Mesenteric fat pad (tissue), 1 donor: ENCODE data around the gene UNC13B. TPM values are rescaled to one million over a fixed set of nuclear protein-coding genes. Genes with fewer than 3 reads are reported as not detected.
"Not testable (repeated sequence)": the region's sequence is repeated elsewhere in the genome, so short reads cannot be mapped to it uniquely, and the experiment has no call there.

Experiments
- DNase-seq: peaks from one replicate; pipeline ENCODE4 v3.0.0-alpha.2; 2020; ENCODE audit warnings: low spot score
- total RNA-seq: library from RNA; stranded (reverse); fragmentation: NEBNext Ultra II Directional; extraction: Animal tissue kit (Norgen Biotek cat#: 25700); gene quantifications from one replicate; pipeline ENCODE4 v1.2.1, GENCODE V29; 2021
- donor health status: DM: yes; HTN: yes; CAD: no.

UNC13B gene
- total RNA-seq, 1 donor from 2014 or later = 29.0 TPM

DNA sequence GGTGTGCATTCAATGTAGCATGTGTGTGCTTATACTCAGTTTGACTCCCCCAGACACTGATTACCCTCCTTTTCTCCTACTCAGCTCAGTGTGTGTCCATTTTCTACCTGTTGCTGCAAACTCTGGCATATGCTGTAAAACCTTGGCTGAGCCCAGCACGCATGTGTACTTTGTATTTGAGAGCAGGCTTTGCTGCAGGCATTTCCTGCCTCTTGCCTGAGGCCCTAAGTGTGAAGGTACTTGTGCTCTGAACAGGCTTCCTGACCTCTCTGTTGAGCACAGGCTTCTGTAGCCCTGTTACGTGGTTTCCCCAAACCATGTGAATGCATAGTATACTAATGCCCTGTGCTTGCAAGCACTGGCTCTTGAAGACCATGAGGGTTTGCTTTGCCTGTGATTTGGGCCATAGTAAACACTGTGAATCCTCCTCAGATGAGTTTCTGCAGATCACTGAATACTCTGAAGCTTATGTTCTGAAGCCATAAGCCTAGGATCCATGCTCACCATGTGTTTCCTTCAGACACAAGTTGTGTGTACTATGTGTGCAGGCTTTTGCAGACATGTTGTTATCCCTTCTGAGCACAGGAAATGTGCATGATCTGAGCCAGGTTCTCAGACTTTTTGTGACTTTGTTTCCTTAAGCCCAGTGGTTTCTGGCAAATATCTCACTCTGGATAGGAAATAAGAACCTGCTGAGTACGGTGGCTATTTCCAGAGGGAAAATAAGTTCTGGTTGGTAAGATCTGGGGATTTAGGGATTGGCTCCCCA lies 203.2 kb downstream of the UNC13B start:
- DNase-seq = no peak

DNA sequence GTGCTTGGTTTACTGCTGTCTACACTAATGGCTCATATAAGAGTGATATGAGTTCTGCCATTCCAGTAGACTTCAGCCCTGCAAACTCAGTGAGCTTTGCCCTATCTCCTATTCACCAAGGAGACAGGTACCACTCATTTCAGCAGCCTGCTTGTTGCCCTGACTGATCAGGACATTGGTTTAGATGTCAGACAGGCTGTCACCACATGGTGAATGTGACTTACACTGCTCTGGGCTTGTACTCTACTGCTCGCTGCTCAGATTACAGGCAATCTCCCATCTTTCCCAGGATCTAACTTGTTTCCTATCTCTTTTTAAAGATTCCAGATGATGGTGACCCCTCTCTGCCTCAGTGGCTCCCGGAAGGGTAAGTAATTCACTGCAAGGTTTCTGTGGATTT lies 204.8 kb downstream of the UNC13B start:
- DNase-seq = no peak

DNA sequence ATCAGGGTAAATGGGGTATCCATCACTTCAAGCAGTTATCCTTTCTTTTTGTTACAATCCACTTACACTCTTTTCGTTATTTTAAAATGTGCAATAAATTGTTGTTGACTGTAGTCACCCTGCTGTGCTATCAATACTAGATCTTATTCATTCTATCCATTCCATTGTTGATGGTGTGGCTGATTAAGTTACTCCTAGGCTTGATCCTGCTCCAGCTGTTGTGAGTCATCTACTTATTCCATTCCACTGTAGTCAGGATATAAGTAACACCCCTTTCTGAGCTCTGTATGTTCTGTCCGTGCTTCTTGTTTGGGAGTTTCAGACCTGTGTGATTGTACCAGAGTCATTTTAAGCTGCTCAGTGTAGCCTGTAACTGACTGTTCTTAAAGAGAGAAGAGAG lies 205.6 kb downstream of the UNC13B start:
- DNase-seq = no peak

DNA sequence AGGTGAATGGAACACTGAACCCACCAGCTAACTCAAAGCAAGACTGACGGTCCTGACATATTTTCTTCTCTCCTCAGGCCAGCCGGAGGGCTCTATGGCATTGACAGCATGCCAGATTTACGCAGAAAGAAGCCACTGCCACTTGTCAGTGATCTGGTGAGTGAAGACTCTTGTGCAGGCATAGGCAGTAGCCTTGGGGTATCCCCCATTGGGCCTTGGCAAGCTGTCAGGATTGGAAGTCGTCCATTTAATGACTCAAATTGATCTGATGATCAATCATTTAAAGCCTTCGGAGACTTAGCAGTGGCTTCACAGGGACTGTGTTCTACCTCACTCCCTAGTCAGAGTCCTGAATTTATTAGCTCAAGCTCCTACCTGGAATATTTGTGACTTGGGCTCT lies 208.4 kb downstream of the UNC13B start:
- DNase-seq = no peak

DNA sequence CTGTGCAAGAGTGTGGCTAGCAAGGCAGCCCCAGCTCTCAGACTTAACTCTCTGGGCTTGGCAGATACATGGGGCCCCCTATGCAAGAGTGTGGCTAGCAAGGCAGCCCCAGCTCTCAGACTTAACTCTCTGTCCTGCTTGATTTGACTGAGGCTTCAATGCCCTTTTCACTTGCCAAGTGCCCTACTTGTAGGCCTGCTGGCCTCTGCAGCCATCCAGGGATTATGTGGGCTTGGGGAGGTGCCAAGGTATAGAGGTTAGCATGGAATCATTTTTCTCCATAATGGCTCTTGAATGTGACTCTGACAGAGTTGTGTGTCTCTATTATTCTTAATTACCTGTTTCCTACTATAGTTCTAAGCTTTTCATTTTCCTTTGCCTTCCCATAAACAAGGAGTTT lies 212.6 kb downstream of the UNC13B start:
- no peak for DNase-seq

DNA sequence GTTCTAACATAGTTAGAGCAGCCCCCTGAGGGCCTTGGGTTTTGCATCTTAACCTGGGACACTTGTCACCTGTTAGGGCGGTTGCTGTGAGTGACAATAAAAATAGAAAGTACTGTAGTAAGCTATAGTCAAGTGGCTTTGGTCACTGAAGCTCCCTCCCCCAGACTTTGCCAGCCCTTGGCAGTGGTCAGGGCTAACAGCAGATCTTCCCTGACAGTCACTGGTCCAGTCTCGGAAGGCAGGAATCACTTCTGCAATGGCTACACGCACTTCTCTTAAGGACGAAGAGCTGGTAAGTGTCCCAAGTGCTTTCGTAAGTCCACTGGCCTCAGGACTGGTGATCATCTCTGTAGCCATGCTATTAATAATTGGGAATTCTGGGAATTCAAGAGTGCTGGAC lies 213.1 kb downstream of the UNC13B start:
- no peak for DNase-seq

DNA sequence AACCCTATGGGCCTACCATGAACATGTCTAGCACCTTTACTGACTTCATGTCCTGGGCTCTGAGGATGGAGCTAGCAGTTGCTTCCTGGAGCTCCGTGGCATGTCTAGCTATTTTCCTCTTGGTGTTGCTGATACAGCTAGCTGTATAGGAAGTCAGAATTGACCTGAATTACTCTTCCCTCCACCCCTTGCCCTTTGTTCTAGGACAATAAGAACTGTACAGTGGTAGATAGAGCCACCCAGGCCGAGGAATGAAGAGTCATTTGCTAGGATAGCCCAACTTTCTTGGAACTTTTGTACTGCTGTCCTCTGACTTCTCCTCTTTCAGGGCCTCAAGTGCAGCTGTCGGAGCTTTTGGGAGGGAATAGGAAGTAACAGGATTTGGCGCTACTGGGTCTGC lies 218.2 kb downstream of the UNC13B start:
- no peak for DNase-seq

DNA sequence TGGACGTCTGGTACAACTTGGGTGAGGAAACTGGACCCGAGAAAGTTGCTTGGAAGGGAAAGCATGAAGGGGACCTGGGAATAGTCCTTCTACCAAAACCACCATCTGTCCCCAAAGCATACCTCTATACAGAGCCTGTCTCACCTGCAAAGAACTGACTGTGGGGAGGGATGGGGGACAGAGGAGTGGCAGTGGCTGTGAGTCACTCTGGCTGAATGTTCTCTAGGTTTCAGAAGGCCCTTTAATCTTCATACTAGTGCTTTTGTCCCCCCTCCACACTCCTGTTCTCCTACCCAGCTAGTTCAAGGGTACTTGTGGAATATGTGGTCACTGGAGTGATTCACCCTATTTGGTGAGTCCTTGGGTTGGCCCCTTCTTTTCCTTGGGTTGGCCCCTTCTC lies 218.8 kb downstream of the UNC13B start:
- no peak for DNase-seq

DNA sequence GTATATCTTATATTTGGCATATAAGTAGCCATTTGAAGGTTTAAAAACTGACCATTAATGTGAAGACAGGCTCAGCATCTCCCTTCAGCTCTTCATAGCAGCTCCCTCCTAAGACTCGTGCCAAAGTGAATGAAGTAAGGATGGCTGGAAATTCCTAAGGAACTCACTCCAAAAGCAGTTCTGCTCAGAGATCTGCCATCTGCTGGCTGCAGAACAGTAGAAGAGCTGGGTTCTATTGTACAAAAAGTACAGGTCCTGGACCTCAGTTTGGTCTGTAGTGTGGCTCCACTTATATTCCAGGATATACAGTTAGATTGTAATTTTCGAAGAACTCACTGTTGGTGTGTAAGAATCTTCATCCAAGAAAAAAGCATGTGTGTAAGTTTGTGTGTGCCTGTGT lies 223.2 kb downstream of the UNC13B start:
- DNase-seq = no peak

DNA sequence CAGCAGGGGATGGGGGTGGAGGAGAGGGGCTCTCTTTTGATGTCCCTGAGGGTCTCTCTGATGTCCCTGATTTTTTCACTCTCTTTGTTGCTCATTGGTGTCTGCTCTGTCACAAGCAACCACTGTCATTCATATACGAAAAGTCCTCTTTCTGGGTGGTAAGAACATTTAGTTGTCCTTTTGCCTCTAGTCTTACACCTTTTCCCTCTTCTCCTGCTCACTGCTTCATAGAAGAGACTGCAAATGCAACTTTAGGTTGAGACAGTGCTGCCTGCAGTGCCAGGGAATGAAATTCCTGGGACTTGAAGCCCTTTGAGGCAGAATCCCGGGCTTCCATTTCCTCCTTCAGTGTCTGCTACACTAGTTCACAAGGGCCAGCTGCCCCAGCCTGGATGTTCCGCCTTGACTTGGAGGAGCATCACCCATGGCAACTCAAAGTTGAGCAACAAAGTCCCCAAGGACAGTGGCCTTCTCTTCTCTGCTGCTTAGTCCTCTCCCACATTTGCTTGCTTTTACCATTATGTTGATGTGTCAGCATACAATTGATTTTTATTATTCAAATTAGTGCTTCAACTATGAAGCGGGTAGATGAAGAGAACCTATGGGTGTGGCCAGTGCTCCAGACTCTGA lies 233.4 kb downstream of the UNC13B start:
- no peak for DNase-seq

DNA sequence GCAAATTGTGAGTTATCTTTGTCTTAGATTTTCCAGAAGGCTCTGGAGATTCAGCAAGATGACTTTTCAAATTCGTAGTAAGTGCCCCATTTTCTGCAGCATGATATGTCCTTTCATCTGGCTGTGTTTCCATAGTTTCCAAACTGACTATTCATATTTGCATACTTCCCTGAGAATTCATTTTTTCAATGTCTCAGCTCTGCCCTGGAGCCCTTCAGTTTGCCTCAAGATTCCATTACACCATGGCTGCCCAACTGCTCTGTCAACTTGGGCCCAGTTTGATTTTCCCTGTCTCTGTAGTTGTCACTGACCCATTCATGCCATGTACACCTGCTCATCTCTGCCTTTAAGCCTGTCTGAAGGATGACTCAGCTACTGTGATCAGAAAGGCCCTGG lies 233.9 kb downstream of the UNC13B start:
- DNase-seq = no peak

DNA sequence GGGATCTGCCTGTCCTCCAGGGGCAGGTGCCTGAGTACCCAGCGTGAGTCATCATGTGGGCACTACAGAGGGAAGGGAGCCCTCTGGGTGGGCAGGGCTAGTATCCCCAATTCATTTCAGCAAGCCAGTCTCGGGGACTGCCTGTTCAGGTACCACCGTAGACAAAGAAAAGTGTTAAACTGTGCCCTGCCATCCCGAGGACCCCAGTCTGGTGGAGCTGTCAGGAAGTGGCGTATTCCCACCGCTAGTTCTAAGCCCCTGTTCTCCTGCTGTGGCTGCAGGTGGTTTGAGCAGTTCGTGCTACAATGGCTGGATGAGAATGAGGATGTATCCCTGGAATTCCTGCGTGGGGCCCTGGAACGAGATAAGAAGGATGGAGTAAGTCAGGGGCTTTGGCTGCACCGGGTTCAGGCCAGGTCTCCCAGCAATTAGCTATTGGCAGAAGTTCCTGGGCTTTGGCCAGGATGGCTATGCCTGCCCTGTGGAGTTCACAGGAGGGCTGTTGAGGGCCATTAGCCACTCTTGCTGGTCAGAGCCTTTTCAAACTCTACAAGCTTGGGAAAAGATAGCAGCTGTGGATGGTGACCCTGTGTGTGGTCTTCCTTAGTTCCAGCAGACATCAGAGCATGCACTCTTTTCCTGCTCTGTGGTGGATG lies 234.9 kb downstream of the UNC13B start:
- DNase-seq = no peak

DNA sequence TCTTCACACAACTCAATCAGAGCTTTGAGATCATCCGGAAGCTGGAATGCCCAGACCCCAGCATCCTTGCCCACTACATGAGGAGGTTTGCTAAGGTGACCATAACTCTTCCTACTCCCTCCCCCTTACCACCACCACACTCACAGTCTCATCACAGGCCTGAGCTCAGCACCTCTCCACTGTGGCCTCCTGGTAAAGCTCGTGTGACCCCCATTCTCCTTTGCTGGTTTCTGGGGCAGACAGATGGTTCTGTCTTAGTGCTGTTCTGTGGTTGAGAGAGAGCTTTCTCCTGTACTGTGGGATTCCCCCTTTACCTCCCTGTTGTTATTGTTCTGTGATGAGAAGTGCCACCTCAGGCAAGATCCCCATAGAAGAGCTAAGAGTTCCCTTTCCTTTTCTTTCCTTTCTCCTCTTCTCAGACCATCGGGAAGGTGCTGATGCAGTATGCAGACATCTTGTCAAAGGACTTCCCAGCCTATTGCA lies 235.4 kb downstream of the UNC13B start:
- no peak for DNase-seq

DNA sequence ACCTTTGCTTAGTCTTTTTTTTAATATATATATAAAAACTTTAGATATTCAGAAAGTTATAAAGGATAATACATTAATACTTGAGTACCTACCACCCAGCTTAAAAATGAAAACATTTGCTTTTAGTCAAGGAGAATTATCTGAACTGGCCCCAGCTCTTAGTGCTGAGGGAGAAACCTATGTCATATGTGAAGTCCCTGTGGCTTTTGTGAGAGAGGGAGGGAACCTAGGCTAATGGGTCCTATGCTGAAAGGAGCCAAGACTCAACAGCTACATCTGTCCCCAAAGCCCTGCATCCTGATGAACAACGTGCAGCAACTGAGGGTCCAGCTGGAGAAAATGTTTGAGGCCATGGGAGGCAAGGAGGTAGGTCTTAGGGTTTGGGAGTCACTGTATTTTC lies 236.1 kb downstream of the UNC13B start:
- DNase-seq = no peak

DNA sequence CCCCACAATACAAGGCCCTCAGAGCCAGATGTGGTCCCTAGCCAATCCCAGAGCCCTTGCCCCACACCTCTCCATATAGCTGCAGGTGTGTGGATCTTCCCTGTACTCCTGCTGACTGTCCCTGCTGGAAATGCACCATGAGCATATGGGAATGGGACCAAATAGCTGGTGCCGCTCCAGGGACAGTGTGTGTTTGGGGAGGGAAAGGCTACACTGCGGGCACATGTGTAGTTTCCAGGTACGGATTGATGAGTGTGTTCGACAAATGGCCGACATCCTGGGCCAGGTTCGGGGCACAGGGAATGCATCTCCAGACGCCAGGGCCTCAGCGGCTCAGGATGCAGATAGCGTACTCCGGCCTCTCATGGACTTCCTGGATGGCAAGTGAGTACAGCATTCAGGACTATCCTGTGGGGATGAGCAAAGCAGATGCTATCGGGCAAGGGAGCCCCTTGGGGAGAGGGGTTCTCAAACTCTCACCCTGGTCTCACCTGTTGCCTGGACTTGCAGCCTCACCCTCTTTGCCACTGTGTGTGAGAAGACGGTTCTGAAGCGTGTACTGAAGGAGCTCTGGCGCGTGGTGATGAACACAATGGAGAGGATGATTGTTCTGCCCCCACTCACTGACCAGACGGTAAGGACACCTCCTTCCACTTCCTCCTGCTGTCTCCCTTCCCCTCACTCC lies 237.0 kb downstream of the UNC13B start:
- no peak for DNase-seq

DNA sequence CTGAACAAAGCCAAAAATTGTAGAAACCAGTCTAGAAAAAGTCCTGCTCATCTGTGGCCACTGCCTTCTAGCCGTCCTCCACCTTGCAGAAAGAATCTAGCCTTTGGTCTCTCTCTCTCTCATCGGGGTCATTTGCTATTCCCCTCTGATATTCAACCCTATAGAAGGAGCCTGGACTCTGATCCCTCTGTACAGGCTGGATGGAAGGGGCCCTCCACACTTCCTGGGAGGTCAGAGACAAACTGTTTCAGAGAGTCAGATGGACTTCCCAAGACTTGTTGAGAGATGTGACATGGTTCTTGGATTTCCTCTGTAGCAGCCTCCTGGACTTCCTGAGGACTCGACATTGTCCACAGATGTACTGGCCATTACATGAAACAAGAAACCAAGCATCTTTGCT lies 243.1 kb downstream of the UNC13B start:
- no peak for DNase-seq

DNA sequence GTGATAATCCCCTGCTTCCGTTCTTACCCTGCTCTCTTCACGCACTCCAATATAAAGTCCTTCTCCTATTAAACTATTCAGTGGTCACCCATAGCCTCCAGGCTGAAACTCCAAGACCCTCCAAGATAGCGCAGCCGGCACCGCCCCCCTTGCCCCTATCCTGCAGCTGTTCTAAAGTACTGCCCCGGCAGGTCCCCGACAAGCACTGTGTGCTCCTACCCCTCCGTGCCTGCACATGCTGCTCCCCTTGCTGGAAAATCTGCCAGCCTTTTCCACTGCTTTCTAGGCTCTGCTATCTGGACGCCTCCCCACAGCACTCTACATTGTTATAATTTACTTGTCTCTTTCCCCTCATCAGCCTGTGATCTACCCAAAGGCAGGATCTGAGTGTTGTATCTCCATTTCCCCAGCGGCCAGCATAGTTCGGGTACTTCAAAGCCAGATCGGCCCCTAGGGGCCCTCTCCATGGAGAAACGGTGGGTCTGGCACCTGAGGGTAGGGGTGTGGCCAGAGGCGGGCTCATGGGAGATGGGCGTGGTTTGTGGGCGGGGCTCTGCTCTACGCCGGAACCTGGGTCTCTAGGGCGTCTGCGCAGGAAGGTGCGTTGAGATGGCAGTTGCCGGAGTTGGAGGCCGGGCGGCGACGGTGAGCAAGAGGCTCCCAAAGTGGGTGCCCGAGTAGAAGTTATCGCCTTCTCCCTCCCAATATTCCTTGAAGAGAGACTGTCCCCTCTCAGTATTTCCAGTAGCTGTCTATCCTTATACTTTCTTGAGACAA lies 244.6 kb downstream of the UNC13B start:
- no peak for DNase-seq

DNA sequence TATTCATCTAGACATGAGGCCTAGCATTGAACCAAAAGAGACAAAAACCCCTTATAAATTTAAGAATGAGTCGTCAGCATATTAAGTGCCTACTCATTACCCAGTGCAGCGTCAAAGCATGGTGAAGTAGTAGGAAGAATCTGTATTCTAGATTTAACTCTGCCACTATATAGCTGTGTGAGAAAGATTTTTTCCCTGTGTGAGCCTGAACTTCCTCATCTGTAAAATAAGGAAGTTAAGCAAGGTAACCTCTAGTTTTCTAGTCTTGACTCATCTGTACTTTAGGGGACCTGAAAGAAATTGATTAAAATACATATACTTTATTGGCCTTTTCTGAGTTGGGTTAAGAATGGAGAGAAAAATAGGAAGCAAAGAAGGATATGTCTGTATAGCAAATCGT lies 246.0 kb downstream of the UNC13B start:
- no peak for DNase-seq

DNA sequence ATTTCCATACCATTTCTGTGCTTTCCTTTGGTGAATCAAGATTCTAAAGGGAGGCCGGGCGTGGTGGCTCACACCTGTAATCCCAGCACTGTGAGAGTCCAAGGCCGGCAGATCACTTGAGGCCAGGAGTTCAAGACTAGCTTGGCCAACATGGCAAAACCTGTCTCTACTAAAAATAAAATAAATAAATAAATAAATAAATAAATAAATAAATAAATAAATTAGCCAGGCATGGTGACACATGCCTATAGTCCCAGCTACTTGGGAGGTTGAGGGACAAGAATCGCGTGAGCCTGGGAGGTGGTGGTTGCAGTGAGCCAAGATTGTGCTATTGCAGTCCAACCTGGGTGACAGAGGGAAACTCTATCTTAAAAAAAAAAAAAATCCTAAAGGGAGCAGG lies 247.6 kb downstream of the UNC13B start:
- DNase-seq = not testable (repeated sequence)

DNA sequence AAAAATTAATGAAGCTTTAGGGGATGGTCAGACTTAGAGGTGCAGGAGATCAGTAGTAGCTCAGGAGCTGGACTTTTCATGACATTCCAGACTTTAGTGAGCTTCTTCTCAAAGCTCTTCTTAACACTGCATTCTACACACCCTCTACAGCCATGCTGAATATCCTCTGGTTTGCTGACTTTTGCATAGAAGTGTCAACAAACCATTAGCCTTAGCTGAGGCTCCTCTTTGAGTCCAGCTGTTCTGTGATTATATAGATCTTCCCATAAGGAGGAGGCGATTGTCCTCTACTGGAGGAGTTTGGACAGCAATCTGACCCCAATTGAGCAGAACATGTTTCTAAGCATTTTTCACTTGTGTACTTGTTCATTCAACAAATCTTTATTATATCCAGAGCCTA lies 253.1 kb downstream of the UNC13B start:
- DNase-seq = no peak
